ENCODE data around the gene SMIM38.

SMIM38 gene

DNA sequence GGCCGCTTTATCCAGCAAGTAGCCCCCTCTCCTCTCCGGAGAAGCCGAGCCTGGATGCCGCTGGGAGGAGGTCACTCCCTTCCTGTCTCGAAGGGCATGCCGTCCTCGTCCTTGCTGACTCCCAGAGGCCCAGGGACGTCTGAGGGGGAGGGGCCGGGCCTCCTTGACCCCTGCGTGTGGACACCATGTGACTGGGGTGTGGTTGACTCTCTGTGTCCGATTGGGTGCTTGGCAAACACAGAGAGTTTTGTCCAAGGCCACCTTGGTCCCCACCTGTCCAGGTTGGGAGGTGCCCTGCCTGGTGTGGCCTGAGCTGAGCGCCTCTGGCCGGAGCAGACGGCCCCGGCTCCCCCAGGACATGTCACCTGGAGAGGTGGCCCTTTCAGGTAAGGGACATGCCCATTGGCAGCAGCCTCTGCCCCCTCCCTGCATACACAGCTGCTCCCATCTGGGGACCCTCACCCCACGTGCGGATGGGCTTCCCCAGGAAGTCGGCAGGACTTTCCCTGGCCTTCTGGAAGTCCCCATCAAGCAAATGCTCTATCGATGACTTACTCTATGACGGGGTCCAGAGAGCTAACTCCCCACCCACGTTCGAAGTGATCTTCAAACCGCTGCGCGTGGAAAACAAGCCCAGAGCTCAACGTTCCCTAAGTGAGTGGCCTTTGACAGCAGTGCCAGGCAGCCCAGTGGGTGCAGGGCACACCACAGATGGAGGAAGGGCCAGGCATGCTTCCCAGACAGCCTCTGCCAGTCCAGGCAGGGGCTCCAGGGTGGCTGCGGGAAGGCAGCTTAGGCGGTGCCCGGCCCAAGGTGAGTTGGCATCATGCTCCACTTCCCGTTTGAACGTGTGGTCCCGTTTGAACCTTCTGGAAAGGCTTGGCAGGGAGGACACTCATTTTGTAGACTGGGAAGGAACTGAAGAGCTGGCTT lies at the start of gene SMIM38:
Gene SMIM38 (plus strand): TSS at position 634 of the 933 bp plus-strand sequence. CDS start 1,912 bp downstream, outside the sequence.
- no peak for DNase-seq

DNA sequence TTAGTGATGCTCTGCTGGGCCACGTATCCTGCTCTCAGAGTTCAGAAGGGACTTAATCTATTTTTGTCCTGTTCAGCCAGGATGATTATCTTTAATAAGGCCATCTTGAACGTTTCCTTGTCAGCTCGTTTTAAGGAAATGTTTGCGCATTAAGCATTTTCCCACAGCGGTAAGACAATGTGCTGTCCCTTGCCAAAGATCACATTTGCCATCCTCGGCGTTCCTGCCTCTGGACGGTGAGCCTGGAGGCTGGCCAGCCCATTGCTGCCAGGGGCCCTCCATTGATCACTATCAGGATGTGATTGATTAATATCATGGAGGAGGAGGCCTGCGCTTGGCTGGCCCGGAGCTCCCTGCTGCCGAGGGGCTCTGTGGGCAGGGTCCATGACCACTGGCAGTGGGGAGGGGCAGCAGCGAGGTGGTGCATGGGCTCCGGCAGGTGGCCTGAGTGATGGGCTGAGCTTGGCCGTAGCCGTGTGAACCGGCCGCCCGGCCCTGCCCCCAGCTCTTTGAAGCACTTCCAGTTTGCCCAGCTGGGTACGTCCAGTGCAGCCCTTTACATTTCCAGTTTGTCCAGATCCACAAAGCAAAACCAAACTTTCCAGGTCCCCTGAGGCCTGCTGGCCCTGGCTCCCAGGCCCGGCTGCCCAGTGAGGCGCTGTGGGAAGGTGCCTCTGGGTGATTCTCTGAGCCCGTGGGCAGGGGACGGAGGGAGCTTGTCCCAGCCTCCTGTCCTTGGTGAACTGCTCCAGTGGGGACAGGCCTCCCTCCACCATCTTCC lies 49.5 kb upstream of the SMIM38 start:
- no peak for DNase-seq

DNA sequence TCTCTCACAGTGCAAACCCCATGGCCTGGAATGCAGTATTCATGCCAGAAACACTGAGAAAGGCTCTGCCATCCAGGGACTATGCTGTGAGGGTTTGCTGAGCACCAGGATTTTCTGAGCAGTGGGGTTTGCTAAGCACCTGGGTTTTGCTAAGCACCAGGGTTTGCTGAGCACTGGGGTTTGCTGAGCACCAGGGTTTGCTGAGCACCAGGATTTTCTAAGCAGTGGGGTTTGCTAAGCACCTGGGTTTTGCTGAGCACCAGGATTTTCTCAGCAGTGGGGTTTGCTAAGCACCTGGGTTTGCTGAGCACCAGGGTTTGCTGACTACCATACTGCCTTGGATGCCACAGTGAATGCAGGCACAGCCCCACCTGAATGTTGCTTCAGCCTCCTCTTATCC lies 48.3 kb upstream of the SMIM38 start:
- DNase-seq: no peak

DNA sequence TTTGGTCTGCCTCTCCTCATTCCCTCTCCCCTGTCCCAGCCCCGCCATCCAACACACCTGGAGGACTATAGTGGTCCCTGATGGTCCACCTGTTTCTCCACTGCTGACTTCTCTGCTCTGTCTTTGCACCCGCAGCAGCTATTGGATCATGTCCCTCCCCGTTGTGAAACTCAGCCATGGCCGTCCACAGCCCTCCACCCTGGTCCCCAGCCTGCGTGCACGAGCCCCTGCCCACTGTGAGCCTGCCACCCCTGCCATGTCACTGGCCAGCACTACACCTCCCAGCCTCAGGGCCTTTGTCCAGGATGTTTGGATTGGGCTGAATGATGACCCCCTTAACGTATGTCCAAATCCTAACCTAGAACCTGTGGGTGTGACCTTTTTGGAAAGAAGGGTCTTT lies 47.7 kb upstream of the SMIM38 start:
- no peak for DNase-seq

DNA sequence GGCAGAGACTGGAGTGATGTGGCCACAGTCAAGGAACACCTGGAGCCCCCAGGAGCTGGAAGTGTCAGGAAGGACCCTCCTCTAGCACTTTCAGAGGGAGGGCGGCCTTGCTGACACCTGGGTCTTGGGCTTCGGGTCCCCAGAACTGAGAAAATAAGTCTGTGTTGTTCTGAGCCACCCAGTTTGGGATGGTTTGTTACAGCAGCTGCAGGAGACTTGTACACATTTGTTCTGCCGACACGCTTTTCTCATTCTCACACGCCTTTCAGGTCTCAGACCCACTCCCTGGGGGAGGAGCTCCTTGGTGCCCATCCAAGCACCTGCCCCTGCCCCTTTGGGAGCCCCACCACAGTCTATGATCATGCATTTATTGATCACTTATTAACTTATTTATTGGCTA lies 47.2 kb upstream of the SMIM38 start:
- DNase-seq: no peak

DNA sequence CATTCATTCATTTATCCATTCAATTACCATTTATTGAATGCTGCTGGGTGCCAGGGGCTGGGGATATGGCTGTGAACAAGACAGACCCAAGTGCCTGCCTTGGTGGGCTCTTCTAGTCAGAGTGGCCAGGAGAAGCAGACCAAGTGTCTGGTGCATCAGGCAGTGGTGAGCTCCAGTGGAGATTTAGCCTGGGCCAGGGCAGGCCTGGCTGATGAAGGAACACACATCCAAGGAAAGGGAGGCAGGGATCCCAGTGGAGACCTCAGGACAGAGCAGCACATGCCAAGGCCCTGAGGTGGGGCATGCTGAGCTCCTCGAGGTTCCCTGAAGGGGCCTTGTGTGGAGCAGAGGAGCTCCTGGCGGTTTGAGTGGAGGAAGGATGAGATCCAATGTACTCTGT lies 46.6 kb upstream of the SMIM38 start:
- DNase-seq: no peak

DNA sequence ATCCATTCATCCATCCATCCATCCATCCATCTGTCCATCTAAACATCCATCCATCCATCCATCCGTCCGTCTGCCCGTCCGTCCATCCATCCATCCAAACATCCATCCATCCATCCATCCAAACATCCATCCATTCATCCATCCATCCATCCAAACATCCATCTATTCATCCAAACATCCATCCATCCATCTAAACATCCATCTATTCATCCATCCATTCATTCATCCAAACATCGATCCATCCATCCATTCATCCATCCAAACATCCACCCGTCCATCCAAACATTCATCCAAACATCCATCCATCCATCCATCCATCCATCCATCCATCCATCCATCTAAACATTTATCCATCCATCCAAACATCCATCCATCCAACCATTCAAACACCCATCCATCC lies 45.3 kb upstream of the SMIM38 start:
- no peak for DNase-seq

DNA sequence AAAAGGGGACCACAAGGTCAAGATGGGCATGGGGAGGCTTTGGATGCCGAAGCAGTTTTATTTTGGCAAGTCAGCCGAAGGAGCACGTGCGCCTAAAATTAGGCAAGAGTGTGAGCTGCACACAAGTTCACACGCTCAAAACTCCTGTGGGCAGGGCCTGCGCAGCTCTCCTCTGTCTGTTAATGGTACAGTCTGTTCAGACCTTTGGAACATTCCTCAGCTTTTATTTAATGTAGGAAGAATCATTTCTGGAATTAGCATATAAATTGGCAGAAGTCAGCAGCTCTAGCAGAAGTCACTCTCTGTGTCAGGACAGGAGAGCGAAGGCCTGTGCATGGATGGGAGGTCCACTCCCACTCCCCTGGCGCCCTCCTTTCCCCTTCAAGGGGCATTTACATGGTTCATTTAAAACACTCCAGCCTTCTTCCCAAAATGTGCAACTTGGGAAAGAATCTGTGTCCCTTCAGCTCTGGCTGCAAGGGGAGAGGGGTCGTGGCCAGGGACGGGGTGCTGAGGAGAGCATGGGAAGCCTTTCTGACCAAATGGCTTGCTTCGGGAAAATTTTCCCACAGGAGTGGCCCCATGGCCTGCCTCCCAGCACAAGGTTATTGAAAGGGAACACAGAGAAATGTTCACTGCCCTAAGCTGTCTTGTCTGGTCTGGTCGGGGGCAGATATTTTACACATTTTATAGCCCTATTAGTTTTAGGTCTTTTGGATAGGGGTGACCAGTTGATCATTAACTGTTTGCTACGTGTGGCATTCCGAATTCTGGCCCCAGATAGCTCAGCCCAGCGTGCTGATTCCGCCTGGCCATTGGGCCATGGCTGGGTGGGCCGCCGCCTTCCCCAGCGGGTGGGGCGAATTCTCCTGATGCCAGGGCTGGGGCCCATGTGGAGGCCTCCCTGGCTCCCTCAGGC lies 43.9 kb upstream of the SMIM38 start:
- no peak for DNase-seq

DNA sequence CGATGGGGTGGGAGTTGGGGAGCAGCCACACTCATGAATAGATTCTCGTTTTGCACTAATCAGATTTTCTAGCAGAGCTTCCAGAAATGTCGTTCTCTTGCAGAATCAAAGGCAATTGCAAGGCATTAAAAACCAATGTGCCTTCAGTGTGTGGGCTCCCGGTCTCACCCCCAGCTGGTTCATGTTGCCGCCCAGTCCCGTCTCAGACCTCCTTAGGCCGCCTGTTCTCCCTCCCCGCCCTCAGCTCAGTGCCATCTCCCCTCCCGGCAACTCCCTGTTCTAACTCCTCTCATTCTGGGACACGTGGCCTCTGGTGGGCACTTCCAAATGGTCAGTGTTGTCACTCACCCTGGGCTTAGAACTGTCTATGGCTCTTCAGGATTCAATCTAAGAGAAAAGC lies 42.5 kb upstream of the SMIM38 start:
- no peak for DNase-seq

DNA sequence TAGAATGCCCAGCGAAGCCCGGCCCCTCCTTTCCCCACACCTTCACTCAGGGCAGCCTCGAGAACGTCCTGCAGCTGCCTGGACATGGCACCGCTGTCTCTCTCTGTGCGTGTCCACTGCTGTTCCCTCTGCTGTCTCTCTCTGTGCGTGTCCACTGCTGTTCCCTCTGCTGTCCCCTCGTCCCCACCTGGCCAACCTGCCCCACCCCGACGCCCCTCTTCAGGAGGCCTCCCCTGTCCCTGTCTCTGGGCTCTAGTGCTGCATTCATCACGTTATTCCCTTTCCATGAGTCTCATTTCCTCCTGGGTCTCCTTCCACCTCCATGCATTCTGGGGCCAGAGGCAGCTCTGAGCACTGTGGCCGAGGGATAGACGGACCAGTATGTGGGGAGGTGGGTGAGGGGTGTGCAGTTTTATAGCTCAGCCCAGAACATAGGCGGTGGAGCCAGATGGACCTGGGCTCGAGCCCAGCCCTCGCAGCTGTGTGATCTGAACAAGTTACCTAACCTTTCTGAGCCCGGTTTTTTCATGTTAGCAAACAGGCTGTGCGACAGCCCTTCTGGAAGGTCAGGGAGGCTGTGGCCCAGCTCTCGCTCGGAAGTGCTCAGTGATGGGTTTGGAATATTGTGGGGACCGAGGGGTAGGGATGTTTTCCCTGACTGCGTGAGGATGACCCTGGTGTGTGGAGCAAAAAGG lies 41.9 kb upstream of the SMIM38 start:
- no peak for DNase-seq

DNA sequence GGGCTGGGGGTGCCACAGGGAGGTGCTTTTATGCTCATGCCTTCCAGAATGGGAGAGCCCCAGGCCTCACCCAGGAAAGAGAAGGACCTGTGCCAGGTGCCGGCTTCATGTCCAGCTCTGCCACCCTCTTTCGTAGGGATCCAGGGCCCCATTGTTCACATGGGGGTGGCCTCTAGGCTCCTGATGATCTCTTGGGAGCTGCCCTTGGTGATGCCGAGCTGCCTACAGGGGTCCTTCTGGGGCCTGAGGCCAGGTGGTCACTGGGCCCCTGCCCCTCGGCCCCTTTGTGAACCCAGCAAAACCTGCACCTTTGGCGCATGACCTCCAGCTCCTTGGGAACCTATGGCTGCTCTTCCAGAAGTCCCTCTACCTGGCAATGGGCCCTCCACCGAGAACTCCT lies 41.4 kb upstream of the SMIM38 start:
- DNase-seq: no peak

DNA sequence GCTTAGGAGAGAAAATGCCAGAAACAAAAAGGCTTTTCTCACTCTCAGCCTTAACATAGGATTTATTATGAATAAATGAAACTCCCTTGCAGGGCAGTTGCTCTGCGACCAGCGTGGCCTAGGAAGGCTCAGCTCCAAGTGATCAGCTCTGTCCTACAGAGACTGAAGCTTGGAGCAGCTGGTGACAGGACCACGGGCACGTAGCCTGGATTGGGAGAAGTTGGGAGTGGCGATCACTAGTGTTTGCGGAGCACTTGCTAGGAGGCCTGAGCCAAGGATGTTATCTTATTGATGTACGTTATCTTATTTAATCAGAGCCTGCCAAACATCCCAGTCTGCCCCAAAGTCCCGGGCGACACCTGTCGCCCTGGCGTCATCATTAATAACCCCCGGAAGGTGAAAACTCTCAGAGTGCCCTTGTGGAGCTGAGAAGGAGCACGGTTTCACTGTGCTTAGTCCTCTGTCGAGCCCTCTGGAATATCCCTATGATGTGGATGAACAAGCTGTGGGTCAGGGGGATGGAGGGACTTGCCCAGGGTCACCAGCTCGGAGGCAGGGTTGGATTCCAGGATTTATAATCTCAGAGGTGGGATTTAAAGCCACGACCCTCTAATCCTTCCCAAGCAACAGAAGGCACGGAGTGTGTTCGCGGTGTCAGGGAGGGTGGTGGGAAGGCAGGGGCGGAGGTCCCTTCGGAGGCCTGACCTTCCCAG lies 40.8 kb upstream of the SMIM38 start:
- DNase-seq: no peak

DNA sequence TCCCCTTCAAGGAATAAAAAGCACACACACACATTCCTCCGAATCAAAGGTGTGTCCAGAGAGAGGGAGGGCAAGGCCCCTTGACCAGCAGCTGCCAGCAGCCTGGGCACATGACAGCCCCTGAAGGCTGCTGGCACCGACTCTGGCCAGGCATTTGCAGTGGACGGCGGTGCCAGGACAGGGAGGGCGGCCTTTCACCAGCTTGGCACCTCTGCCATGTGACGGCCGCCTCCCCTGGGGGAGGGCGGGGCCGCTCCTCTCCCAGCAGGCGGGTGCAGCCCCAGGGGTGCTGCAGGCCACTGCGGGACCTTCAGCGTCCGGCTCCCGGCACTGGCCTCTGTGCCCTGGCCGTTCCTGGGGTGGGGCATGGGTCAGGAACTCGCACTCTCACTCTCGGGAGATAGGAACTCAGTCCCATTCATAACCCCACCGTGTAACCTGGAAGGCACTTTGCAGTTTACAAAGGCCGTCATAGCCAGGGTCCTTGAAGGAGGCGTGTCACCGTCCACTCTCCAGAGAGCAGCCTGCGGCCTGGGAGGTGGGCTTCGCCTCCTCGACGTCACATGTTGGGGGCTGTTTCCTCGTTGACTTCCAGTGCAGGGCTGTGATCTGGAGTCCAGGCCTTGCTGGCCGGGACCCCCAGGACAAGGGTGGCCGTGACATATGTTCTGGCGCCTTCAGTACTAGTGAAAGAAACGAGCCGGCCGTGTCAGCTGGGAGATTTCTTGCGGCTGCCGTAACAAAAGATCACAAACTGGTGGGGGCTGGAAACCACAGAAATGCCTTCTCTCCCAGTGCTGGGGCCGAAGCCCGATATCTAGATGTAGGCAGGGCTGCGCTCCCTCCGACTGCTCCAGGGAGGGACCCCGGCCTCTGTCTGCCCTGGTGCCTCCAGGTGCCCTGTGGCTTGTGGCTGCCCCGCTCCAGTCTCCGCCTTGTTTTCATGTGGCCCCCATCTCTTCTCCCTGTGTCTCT lies 39.9 kb upstream of the SMIM38 start:
- DNase-seq: no peak

DNA sequence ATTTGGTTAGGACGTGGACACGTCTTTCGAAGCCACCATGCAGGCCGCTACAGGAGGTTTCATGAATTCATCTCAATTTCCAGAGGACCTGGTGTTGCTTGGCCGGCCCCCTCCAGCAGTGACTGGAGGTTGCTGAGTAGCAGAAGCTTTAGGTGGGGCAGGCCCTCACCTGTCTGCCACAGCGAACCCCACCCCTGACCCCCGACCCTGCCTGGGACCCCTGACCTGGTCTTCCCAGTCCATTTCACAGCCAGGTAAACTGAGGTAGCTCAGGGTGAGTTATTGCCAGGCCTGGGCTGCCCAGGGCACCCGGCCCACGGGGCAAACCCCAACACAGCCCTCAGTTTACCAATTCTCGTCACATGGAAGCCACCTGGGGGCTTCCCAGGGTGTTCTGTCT lies 39.1 kb upstream of the SMIM38 start:
- no peak for DNase-seq

DNA sequence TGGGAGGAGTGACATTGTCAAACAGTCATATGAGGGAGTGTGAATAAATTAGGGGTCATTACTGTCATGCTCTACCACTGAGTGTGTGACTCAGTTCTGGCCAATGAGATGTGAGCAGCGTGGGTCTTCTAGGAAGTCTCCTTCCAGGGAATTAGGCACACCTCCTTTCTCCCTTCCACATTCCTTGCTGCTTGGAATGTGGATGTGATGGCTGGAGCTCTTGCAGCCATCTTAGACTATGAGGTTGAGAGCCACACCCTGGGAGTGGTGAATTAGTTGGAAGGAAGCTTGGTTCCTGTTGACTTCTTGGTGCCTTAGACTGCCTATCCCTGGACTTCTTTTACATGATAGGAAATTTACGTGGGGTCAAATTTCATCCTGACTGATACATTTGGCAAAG lies 36.5 kb upstream of the SMIM38 start:
- DNase-seq: no peak

DNA sequence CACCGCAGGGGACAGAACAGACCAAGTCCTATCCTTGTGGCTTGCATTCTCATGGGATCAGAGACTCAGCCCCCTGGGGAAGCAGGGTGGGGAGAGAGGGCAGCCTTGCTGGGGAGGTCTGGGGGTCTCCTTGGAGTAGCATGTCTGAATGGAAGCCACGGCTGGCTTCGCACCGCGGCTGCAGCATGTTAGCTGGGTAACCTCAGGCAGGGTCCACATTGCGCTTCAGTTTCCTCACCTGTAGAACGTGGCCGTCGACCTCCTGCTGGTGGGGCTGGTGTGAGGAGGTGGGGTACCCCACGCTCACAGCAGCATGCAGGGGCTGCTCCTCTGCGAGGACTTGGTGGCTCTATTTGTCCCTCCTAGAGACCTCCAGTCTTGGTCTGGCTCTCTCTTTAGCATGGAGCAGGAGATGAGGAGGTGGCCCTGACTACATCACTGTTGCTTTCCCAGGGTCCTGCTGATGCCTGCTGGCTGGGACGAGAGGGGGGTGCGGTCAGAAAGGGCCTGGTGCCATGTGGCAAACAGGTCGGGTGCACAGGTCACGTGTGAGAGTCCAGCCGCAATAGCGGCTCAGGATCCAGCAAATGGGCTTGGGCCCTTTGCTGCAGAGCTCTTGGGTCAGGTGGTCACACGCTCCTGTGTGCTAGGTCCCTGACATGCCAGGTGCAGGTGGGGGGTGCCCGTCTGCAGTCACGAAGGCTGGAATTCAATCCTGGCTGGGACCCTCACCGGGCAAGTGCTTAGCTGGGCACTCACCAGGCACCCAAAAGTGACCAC lies 35.4 kb upstream of the SMIM38 start:
- DNase-seq: no peak

DNA sequence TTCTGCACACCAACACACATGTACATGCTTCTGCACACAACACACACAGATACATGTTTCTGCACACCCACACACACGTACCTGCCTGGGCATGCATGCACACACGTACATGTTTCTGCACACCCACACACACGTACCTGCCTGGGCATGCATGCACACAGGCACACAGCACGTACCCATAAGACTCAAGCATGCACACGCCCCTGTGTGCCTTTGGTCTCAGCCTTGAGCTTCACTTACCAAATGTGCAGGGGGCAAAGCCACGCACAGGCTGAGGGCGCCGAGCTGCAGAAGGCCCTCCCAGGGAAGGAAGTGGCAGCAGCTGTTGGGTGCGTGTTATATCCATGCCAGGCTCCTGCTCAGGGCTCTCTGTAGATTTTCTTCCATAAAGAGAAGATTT lies 34.7 kb upstream of the SMIM38 start:
- DNase-seq: no peak

DNA sequence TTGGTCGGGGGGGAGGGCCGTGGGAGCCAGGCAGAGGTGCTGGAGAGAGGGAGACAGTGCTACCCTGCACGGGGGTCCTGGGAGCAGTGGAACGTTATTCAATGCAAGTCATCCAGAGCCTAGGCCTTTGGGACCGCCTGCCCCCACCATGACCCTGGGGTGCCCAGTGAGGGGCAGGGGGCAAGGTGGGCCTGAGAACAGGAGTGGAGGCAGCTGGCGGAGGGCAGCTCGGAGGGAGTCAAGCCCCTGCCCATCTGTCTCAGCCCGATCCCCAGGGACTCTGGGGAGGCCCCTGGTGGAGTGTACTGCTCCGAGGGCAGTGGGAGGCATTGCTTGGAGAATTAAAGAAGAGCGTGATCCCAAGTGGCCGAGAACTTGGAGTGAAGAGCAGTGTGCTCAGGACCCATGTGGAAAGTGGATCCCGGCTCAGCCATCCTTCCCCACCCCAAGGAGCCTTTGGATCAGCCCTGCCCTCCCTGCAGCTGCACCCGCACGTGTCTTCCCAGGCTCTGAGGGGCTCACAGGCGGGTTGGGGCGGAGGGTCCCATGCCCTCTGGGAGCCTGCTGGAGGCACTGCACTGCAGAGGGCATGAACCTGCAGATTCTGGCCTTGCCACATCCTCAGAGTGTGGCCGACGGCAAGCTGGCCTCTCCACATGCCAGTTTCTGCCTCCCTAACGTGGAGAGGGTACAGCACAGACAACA lies 34.0 kb upstream of the SMIM38 start:
- no peak for DNase-seq

DNA sequence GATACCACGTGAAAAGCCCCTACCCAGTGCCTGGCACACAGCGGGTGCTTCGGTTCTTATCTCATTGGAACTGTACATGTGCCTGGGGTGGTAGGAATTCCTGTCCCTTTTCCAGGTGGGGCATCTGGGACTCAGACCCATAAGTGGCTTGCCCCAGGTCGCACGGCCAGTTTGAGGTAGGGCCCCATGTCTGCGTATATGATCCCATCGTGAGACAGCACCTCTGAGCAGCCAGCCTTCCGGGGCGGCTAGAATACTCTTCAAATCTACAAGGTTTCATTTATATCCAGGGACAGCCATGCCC lies 33.5 kb upstream of the SMIM38 start:
- no peak for DNase-seq
